Lower leg skin (tissue), 3 donors: ENCODE measurements around the gene GPX5.

Experiments
- POLR2A ChIP-seq, 2 donors: fragments of 450-650 bp; IDR thresholded peaks; one replicate each; pipeline ENCODE4 v1.6.1; 2016 to 2017; ENCODE audit warnings: antibody characterized with exemption in 2 of 2, mild to moderate bottlenecking in 1 of 2, moderate library complexity in 1 of 2
- TF ChIP-seq, protein P1 (sequence below), 3 donors: fragments of 450-650 bp; IDR thresholded peaks; one replicate each; pipeline ENCODE4 v1.5.1; 2016; ENCODE audit warnings: antibody characterized with exemption in 3 of 3, mild to moderate bottlenecking in 3 of 3, moderate library complexity in 2 of 3

DNA sequence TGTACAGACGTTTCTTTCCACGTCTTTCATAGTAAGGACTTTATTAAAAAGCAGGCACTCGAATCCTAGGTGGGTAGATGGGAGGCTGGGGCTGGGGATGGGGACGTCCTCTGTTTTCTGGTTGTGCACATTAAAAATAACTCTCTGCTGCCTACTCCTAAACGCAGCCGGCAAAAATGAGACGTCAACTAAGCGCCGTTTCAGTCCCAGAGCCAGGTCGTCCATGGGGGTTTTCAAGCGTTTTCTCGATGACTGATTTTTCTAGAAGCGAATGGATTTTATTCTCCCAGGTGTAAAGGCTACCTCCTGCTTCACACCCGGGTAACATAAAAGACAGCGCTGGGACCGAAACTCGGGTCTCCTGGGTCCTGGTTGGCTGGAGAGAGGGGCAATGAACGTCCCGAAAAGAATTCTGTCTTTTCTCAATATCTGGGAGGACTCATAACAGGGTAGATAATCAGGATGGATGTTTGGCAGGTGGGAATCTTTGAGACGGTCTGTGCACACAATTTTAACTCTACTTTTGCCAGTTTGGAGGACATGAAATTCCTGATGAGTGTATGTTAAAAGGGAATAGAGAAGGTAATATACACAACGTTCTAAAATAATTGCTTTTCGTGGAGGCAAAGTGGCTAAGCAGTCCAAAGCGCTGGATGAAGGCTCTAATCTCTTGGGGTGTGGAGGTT is 35.3 kb upstream of the GPX5 start:
- TF ChIP-seq, protein P1, sequence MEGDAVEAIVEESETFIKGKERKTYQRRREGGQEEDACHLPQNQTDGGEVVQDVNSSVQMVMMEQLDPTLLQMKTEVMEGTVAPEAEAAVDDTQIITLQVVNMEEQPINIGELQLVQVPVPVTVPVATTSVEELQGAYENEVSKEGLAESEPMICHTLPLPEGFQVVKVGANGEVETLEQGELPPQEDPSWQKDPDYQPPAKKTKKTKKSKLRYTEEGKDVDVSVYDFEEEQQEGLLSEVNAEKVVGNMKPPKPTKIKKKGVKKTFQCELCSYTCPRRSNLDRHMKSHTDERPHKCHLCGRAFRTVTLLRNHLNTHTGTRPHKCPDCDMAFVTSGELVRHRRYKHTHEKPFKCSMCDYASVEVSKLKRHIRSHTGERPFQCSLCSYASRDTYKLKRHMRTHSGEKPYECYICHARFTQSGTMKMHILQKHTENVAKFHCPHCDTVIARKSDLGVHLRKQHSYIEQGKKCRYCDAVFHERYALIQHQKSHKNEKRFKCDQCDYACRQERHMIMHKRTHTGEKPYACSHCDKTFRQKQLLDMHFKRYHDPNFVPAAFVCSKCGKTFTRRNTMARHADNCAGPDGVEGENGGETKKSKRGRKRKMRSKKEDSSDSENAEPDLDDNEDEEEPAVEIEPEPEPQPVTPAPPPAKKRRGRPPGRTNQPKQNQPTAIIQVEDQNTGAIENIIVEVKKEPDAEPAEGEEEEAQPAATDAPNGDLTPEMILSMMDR (IDR thresholded peaks at IDR 0.05) = no peak
- TF ChIP-seq POLR2A (IDR thresholded peaks at IDR 0.05) = no peak
